H9 (cell line): Measurements from ENCODE around the gene DCAF10. TPM values are rescaled to one million over a fixed set of nuclear protein-coding genes. Genes with fewer than 3 reads are reported as not detected.

Experiments used
- DNase-seq: peaks from one replicate; pipeline ENCODE4 v3.0.0-alpha.2; 2017
- H2AFZ ChIP-seq: one replicate; pipeline ENCODE4 v1.6.1; 2013; ENCODE audit warnings: mild to moderate bottlenecking, low read length, control low read depth, moderate library complexity
- H2AK5ac ChIP-seq: 2 replicates; pipeline ENCODE4 v1.6.1; 2013; ENCODE audit warnings: low read length, control low read depth, mixed read lengths; ENCODE audit not compliant: insufficient read length
- H2BK120ac ChIP-seq: one replicate; pipeline ENCODE4 v1.6.1; 2013; ENCODE audit warnings: low read depth, mild to moderate bottlenecking, low read length, control low read depth, inconsistent platforms; ENCODE audit not compliant: poor library complexity, severe bottlenecking
- H2BK12ac ChIP-seq: 2 replicates; pipeline ENCODE4 v1.6.1; 2013; ENCODE audit warnings: low read length, control low read depth, mixed read lengths, low read depth; ENCODE audit not compliant: insufficient read length
- H2BK15ac ChIP-seq: 2 replicates; pipeline ENCODE4 v1.6.1; 2013; ENCODE audit warnings: low read depth, low read length, control low read depth
- H2BK20ac ChIP-seq: one replicate; pipeline ENCODE4 v1.6.1; 2013; ENCODE audit warnings: low read depth, mild to moderate bottlenecking, low read length, control low read depth, inconsistent platforms; ENCODE audit not compliant: poor library complexity, severe bottlenecking
- H2BK5ac ChIP-seq: 2 replicates; pipeline ENCODE4 v1.6.1; 2013; ENCODE audit warnings: low read length, control low read depth, mixed read lengths; ENCODE audit not compliant: insufficient read length
- H3K14ac ChIP-seq: 2 replicates; pipeline ENCODE4 v1.6.1; 2013; ENCODE audit warnings: low read length, control low read depth; ENCODE audit not compliant: insufficient read depth
- H3K18ac ChIP-seq: 2 replicates; pipeline ENCODE4 v1.6.1; 2013; ENCODE audit warnings: low read depth, mild to moderate bottlenecking, mixed read lengths, low read length, control low read depth; ENCODE audit not compliant: insufficient read length
- H3K23ac ChIP-seq: 2 replicates; pipeline ENCODE4 v1.6.1; 2013; ENCODE audit warnings: low read length, control low read depth, mixed read lengths, low read depth; ENCODE audit not compliant: insufficient read length
- H3K23me2 ChIP-seq: 2 replicates; pipeline ENCODE4 v1.6.1; 2013; ENCODE audit warnings: low read depth, mild to moderate bottlenecking, mixed read lengths, low read length, control low read depth; ENCODE audit not compliant: insufficient read length, poor library complexity, severe bottlenecking
- H3K27ac ChIP-seq: 2 replicates; pipeline ENCODE4 v1.5.1; 2013; ENCODE audit warnings: low read length, control low read depth, mixed read lengths, low read depth; ENCODE audit not compliant: insufficient read length
- H3K27me3 ChIP-seq: 2 replicates; pipeline ENCODE4 v1.6.1; 2013; ENCODE audit warnings: low read length, control low read depth, inconsistent platforms; ENCODE audit not compliant: insufficient read depth
- H3K4ac ChIP-seq: 2 replicates; pipeline ENCODE4 v1.6.1; 2013; ENCODE audit warnings: low read depth, mild to moderate bottlenecking, control low read depth, inconsistent platforms, low read length, moderate library complexity
- H3K4me1 ChIP-seq: 2 replicates; pipeline ENCODE4 v1.6.1; 2013; ENCODE audit warnings: low read length, control low read depth, inconsistent platforms; ENCODE audit not compliant: insufficient read depth
- H3K4me2 ChIP-seq: 2 replicates; pipeline ENCODE4 v1.6.1; 2013; ENCODE audit warnings: low read length, control low read depth, mixed read lengths; ENCODE audit not compliant: insufficient read length, insufficient read depth
- H3K56ac ChIP-seq: 2 replicates; pipeline ENCODE4 v1.6.1; 2013; ENCODE audit warnings: low read depth, mild to moderate bottlenecking, mixed read lengths, low read length, control low read depth; ENCODE audit not compliant: insufficient read length
- H3K79me1 ChIP-seq: 2 replicates; pipeline ENCODE4 v1.6.1; 2013; ENCODE audit warnings: low read depth, mild to moderate bottlenecking, moderate library complexity, low read length, control low read depth, inconsistent platforms; ENCODE audit not compliant: insufficient read depth, poor library complexity, severe bottlenecking
- H3K79me2 ChIP-seq: 2 replicates; pipeline ENCODE4 v1.6.1; 2013; ENCODE audit warnings: low read length, control low read depth, inconsistent platforms; ENCODE audit not compliant: insufficient read depth
- H3K9ac ChIP-seq: 2 replicates; pipeline ENCODE4 v1.6.1; 2013; ENCODE audit warnings: low read length, control low read depth, mixed read lengths; ENCODE audit not compliant: insufficient read length; ENCODE audit errors: extremely low read depth
- H3K9me3 ChIP-seq: one replicate; pipeline ENCODE4 v1.6.1; 2013; ENCODE audit warnings: low read depth, low read length, inconsistent platforms; ENCODE audit not compliant: control insufficient read depth
- H3T11ph ChIP-seq: one replicate; pipeline ENCODE4 v1.6.1; 2013; ENCODE audit warnings: mild to moderate bottlenecking, low read length, control low read depth, inconsistent platforms
- H4K20me1 ChIP-seq: one replicate; pipeline ENCODE4 v1.6.1; 2013; ENCODE audit not compliant: control insufficient read depth, insufficient read length, insufficient read depth
- H4K5ac ChIP-seq: 2 replicates; pipeline ENCODE4 v1.6.1; 2013; ENCODE audit warnings: low read depth, mild to moderate bottlenecking, mixed read lengths, low read length, control low read depth; ENCODE audit not compliant: insufficient read length
- H4K8ac ChIP-seq: replicated peaks from 2 replicates; pipeline ENCODE4 v1.6.1; 2013; ENCODE audit warnings: low read length, control low read depth, mixed read lengths, low read depth; ENCODE audit not compliant: insufficient read length
- H4K91ac ChIP-seq: 2 replicates; pipeline ENCODE4 v1.6.1; 2013; ENCODE audit warnings: low read depth, mild to moderate bottlenecking, moderate library complexity, mixed read lengths, low read length, control low read depth; ENCODE audit not compliant: insufficient read length
- H3K27ac Mint-ChIP-seq, 3 experiments: 2 replicates in 2 of 3; 3 replicates in 1 of 3; pipeline ENCODE4 v1.8.0; 2020 to 2021; ENCODE audit warnings: mixed read lengths in 3 of 3, mild to moderate bottlenecking in 1 of 3, moderate library complexity in 1 of 3
- H3K27me3 Mint-ChIP-seq: 2 replicates; pipeline ENCODE4 v1.8.0; 2021; ENCODE audit warnings: low read depth, mild to moderate bottlenecking, moderate library complexity, mixed read lengths
- H3K36me3 Mint-ChIP-seq, 3 experiments: 2 replicates in 2 of 3; 3 replicates in 1 of 3; pipeline ENCODE4 v1.8.0; 2020 to 2021; ENCODE audit warnings: low read depth in 3 of 3, mixed read lengths in 3 of 3; ENCODE audit not compliant: insufficient read depth in 1 of 3
- H3K4me1 Mint-ChIP-seq, 2 experiments: 2 replicates each; pipeline ENCODE4 v1.8.0; 2020; ENCODE audit warnings: mixed read lengths in 2 of 2
- H3K4me3 Mint-ChIP-seq, 2 experiments: 2 replicates in 1 of 2; 3 replicates in 1 of 2; pipeline ENCODE4 v1.8.0; 2020 to 2021; ENCODE audit warnings: mild to moderate bottlenecking in 2 of 2, mixed read lengths in 2 of 2, moderate library complexity in 1 of 2
- H3K9me3 Mint-ChIP-seq, 2 experiments: 2 replicates in 1 of 2; 3 replicates in 1 of 2; pipeline ENCODE4 v1.8.0; 2020; ENCODE audit warnings: mild to moderate bottlenecking in 2 of 2, mixed read lengths in 2 of 2, moderate library complexity in 1 of 2
- CTCF ChIP-seq: fragments of 200-600 bp; sonication (generic); conservative IDR thresholded peaks from 3 replicates; pipeline ENCODE4 v1.8.0; 2021; ENCODE audit warnings: antibody characterized with exemption, mild to moderate bottlenecking
- WGBS: extraction: QIAGEN DNeasy Blood & Tissue Kit; methylation state at CpG from one replicate; pipeline ENCODE4 v1.1.7; 2013; ENCODE audit warnings: missing lambda C conversion rate, low lambda C conversion rate, mixed read lengths; ENCODE audit not compliant: insufficient read length; ENCODE audit errors: extremely low coverage; 5-methylcytosine and 5-hydroxymethylcytosine counted together
- total RNA-seq: library from RNA; stranded (reverse); gene quantifications from 2 replicates; pipeline ENCODE4 v1.2.1, GENCODE V29; 2021

Gene DCAF10
- total RNA-seq, 1 experiment from 2014 or later: 13.4 TPM

- no peak overlapping the region for H3K4me2 ChIP-seq
- H3K14ac ChIP-seq: no peak overlapping the region
- no peak overlapping the region for H2BK120ac ChIP-seq
- H3K27me3 Mint-ChIP-seq: no peaks in the 10 kb centered on the region
- no peak overlapping the region for H3K56ac ChIP-seq
- no CpG with 5 or more reads among the region's 4 CpGs for WGBS
- no peaks in the 10 kb centered on the region for H3K9me3 Mint-ChIP-seq
- H4K5ac ChIP-seq: no peak overlapping the region
- no peak overlapping the region for H2AK5ac ChIP-seq
- no peaks in the 10 kb centered on the region for H3K79me2 ChIP-seq
- no peaks in the 10 kb centered on the region for H3K4me1 Mint-ChIP-seq
- H3K79me1 ChIP-seq: no peaks in the 10 kb centered on the region
- no peaks in the 10 kb centered on the region for H3K27me3 ChIP-seq
- H2AFZ ChIP-seq: no peak overlapping the region
- H2BK20ac ChIP-seq: no peak overlapping the region
- H3K4ac ChIP-seq: no peak overlapping the region
- H4K8ac ChIP-seq: no peak overlapping the region
- no peak overlapping the region for H3K18ac ChIP-seq
- no peaks in the 10 kb centered on the region for H3K9me3 ChIP-seq
- no peak overlapping the region for H3K23ac ChIP-seq
- DNase-seq: no peak
- no peak overlapping the region for H2BK5ac ChIP-seq
- H3K4me1 ChIP-seq: no peaks in the 10 kb centered on the region
- H4K20me1 ChIP-seq: no peaks in the 10 kb centered on the region
- no peak overlapping the region for H3T11ph ChIP-seq
- no peak overlapping the region for H2BK15ac ChIP-seq
- H3K4me3 Mint-ChIP-seq: no peak overlapping the region
- H3K27ac ChIP-seq: no peak overlapping the region
- no peak overlapping the region for H4K91ac ChIP-seq
- no peaks in the 10 kb centered on the region for H3K23me2 ChIP-seq
- peaks cover 5 to 23% (median 13%) of the 10 kb centered on the region in 3 experiments; a peak in 6 of 7 replicates for H3K36me3 Mint-ChIP-seq
- H3K27ac Mint-ChIP-seq: no peak overlapping the region
- no peak for TF ChIP-seq CTCF
- no peak overlapping the region for H3K9ac ChIP-seq
- H2BK12ac ChIP-seq: no peak overlapping the region
Observed at GRCh38 chr9:37827483-37828165, 27.0 kb downstream of the DCAF10 start.
